Activated CD8-positive, alpha-beta memory T cell treated with anti-CD3 and anti-CD28 coated beads for 36 hours (primary cell): Measurements from ENCODE around the gene EYS. TPM values are rescaled to one million over a fixed set of nuclear protein-coding genes. Genes with fewer than 3 reads are reported as not detected.
"Not testable (repeated sequence)": the region's sequence is repeated elsewhere in the genome, so short reads cannot be mapped to it uniquely, and the experiment has no call there.

Source experiments
- CTCF ChIA-PET: fragments of 350-600 bp; sonication (Branson Sonifier 250); formaldehyde crosslinking; loops from one replicate; lab custom pipeline; 2021; ENCODE audit warnings: antibody characterized with exemption; lab: Charles Lee
- POLR2A ChIA-PET: fragments of 350-600 bp; sonication (Branson Sonifier 250); formaldehyde crosslinking; loops from one replicate; lab custom pipeline; 2021; ENCODE audit warnings: antibody characterized with exemption; lab: Charles Lee
- total RNA-seq, 2 experiments: library from RNA; stranded (reverse); gene quantifications; one replicate each; pipeline ENCODE4 v1.2.3, GENCODE V29; 2021

EYS gene
- total RNA-seq, 2 experiments from 2014 or later: not detected

DNA sequence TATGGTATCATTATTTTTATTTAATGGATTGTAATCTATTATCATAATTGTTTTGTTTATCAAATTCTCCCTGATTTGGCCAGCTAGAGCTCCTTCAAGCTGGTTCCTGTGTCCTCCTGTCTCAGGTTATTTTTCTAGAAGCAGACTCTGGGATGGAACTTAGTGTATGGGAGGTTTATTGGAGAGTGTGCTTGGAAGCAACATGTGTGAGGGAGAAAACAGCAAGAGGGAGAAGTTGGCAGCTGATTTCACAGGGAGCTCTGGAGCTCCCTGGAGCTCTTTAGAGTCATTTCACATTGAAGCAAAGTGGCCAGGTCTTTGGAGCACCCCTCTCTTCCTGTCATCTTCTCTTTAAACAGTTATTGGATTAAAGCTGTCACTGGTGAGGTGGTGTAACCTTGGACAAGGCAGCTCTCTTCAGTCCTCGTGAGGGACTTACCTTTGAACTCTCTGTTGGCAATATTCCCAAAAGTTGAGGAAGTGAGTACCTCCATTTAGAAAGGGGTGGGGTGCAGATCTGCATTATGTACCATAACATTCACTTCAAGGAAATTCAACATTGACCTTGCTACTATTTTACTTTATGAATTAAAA lies 1967.8 kb downstream of the EYS start:
- CTCF ChIA-PET: no interaction called here
- POLR2A ChIA-PET: interaction anchor here (0.6 kb wide), 1 partner anchor 162 kb away, joined by 3 read pairs; no protein-coding TSS in a partner anchor

DNA sequence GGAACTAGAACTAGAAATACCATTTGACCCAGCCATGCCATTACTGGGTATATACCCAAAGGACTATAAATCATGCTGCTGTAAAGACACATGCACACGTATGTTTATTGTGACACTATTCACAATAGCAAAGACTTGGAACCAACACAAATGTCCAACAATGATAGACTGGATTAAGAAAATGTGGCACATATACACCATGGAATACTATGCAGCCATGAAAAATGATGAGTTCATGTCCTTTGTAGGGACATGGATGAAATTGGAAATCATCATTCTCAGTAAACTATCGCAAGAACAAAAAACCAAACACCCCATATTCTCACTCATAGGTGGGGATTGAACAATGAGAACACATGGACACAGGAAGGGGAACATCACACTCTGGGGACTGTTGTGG lies 1968.8 kb downstream of the EYS start:
- CTCF ChIA-PET: not testable (repeated sequence)

DNA sequence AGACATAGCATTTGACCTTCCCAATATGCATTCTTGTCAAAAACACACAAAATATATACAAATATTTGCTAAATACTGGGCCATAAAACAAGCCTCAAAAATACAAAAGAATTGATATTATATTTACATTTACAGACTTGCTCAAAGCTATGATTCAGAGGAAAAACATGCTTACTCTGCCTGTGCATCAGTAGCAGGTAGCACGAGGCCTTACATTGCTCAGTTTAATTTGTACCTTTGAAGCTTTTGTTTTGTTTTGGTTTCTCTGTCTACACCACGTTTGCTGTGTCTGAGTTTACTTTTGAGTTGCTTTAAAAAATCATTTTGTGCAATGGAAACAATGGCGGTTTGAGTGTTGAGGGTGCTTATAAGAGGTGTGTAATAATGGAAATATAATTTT lies 1972.1 kb downstream of the EYS start:
- ChIA-PET POLR2A (no interaction called here), CTCF (no interaction called here)

More for the DNA sequence above, 1968.8 kb downstream of the EYS start:
- POLR2A ChIA-PET: not testable (repeated sequence)

DNA sequence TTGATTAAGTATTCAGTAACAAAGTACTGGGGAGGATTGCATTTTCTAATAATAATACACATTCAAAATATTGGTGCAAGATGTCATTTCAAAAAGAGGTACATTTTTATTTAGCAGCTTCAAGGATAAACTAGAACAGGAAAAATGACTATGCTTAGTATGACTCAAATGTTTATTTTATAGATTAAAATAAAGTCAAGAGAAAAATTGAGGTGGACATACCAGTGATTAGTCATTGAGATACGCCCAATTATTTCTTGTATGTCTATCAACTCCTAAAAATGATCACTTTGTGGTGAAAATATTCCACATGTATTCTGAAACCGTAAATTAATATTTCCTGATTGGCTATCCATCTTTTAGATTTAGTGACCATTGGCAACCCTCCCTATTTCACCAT lies 1974.7 kb downstream of the EYS start:
- ChIA-PET POLR2A (no interaction called here), CTCF (no interaction called here)

DNA sequence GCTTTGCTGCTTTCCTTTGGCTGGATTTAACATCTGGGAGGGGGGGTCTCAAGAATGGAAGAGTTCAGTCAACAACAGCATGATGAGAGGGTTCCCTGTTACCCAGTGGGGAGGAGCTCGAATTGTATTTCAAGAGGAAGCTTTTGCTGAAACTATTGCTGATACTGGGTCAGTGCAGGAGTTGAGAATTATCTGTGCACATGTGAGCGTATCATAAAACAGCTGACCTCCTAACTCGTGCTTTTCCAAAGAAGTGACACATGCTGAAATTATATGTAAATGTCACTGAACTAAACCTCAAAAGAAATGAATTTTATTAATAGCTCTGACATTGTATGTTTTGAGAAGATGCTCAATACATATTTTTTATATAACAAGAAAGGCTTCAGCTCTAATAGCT lies 1975.1 kb downstream of the EYS start:
- POLR2A ChIA-PET: no interaction called here
- CTCF ChIA-PET: no interaction called here

DNA sequence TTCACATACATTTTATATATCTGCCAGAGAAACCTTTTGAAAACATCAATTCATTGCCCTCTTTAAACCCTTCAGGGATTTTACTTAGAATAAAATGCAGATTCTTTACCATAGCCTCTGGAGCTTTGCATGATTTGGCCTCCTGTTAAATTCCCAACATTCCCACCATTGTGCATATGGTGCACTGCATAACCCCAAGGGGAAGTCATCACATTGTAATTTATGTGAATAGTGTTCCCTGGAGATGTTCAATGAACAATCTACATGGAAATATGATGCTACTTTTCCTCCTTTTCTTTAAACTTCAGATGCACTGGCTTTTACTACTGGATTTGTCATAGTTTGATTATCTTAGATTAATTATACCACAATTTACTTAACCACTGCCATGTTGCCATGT lies 1976.7 kb downstream of the EYS start:
- ChIA-PET POLR2A (no interaction called here), CTCF (no interaction called here)

DNA sequence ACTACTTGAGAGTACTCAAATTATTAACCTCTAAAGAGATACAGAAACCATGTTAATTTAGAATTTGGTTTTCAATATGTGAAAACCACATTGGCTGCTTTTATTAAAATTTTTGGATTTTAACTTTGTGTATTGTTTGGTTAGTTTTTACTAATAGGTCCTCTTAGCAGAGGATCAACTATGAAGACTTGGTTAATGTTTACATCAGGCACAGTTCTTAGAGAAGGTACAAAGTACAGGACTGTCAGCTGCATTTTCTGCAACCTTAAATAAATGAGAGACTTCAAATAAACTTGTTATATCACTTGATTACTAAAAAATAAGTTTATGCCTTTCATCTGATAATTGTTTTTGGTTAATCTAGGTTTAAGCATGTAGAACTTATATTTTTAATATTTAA lies 1982.3 kb downstream of the EYS start:
- POLR2A ChIA-PET: no interaction called here
- CTCF ChIA-PET: no interaction called here

DNA sequence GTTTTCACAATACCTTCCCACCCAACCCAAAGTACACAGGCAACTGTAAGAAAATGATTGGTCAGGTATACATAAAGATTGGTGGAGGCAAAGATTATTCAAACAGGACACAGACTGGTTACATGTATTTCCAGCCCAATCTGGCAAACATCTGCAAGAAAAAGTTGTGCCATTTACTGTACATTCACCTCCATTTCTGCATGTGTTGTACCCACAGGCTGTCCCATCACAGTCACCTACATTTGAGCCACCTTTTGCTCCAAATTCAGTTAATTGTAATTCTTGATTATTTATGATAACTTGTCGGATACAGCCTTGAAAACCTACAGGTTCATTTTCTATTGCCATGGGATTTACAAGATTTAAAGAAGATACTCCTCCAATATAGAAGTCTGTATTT lies 1985.8 kb downstream of the EYS start:
- CTCF ChIA-PET: no interaction called here
- POLR2A ChIA-PET: no interaction called here

DNA sequence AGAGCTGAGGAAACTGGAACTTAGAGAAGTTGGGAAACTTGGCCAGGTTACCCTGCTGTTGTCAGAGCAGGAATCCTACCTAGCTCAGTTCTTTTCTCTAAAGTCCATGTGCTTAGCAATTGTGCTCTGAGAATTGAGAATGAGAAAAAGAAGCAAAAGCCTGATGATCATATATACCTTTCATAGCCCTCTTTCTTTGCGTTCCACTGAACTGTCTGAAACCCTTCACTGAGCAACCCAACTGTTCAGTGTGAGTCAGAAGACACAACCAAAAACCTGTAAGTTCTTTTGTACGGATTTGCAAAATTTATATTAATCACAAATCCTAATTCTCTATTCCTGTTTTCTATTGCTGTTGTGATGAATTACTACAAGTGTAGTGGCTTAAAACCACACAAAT lies 1990.9 kb downstream of the EYS start:
- POLR2A ChIA-PET: no interaction called here
- CTCF ChIA-PET: no interaction called here

DNA sequence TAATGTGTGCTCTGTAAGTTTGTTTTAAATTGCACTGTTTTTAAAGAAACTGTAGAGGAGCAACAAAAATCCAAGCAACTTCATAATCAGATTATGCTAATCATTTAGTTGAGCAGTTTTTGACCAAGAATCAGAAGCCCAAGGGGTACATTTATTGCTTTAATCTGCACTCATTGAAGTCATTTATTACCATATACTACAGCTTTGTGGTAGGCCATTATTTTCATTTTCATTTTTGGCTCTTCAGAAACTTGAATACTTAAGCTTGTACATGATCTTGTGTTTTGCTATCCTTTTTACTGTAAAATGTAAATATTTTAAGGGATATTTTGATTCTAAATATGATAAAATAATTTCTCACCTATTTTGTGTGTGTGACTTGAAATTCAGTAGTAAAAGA lies 1992.9 kb downstream of the EYS start:
- CTCF ChIA-PET: interaction anchor here (1.6 kb wide), 1 partner anchor 116 kb away, joined by 6 read pairs; no protein-coding TSS in a partner anchor
- POLR2A ChIA-PET: no interaction called here

DNA sequence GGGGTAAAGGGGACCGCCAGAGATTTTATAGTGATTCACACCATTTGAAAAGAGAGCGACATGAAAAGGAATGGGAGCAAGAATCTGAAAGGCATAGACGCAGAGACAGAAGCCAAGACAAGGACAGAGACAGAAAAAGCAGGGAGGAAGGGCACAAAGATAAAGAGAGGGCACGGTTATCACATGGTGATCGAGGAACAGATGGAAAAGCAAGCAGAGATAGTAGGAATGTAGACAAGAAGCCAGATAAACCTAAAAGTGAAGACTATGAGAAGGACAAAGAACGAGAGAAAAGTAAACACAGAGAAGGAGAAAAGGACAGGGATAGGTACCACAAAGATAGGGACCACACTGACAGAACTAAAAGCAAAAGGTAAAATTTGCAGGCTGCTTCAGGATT lies 1993.7 kb downstream of the EYS start:
- ChIA-PET POLR2A (no interaction called here), CTCF (no interaction called here)

DNA sequence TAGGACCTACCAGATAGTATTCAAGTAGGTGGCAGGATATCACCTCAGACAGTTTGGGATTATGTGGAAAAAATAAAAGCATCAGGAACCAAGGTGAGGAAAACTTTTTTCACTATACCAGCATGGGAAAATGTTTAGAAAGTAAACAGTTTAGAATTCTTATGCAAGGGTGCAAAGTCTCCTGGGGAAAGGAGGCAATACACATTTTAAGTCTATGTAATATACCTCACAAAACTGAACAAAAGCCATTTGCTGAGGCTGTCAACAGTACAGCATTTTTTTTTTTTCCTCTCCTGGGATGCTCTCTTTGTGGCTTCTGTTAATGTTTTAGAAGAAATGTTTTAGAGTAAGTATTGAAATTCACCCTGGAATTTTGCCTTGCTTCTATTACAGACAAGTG lies 1997.9 kb downstream of the EYS start:
- CTCF ChIA-PET: no interaction called here

DNA sequence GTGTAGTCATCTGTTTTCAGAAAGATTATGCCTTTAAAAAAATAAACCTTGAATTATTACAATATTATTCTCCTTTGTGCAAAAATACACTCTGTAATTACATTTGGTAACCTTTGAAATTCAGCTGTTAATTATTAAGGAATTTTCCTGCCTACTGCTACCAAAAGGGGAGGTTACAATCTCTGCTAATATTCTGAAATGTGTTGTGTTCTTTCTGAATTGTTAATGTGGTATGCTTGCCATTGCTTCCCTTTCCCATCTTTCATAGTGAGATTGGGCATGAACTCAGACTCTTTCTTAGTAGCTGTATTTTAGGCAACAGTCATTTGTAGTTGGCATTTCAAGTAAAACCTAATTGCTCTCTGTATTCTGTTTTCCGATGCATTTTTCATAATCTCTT lies 1998.4 kb downstream of the EYS start:
- ChIA-PET CTCF (no interaction called here), POLR2A (no interaction called here)

More for the DNA sequence above, 1997.9 kb downstream of the EYS start:
- POLR2A ChIA-PET: no interaction called here

DNA sequence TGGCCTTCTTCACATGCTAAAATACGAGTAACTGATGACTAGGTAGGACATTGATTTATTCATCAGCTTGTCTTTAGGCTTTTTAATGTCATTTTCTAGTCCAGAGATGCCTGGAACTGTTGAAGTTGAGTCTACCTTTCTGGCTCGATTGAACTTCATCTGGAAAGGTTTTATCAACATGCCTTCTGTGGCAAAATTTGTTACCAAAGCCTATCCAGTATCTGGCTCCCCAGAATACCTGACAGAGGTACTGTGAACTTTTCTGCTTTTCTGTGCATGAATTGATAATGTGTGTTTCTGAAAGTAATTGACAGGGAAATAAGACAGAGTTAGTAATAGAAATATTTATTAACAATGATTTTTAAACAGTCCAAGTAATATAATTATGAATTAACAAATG lies 2000.4 kb downstream of the EYS start:
- CTCF ChIA-PET: no interaction called here

DNA sequence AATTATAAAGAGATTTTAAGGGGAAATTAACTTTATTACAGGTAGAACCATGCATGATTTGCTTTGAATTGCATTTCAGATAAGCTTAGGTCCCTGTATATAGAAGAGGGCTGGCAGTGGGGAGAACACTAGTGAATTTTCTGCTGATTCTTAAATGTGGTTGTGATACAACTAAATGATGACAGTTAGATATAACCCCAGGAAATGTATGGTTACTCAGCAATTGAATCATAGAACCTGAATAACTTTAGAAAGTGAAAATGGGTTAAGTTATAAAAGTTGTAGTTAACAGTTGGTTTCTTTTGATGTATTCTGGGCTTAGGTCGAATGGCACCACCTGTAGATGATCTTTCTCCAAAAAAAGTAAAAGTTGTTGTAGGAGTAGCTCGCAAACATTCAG lies 2001.3 kb downstream of the EYS start:
- ChIA-PET CTCF (no interaction called here), POLR2A (no interaction called here)

More for the DNA sequence above, 2000.4 kb downstream of the EYS start:
- POLR2A ChIA-PET: no interaction called here

DNA sequence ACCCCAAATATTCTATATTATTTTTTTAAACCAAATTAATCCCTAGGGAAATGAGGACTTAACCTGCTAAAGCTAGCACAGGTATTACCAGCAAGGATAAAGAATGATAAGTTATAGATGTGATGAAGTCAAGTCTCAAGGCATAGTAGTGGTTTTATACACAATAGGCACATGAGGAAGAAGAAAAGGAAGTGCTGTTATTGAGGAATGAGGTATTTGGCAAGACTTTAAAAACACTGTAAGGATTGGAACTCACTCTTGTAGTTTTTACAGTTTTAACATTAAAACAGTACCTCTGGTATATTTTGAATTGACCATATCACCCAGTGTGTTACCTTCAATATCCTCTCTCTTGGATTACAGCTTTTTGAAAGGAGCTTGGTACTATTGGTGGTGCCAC lies 2016.8 kb downstream of the EYS start:
- ChIA-PET POLR2A (no interaction called here), CTCF (no interaction called here)

DNA sequence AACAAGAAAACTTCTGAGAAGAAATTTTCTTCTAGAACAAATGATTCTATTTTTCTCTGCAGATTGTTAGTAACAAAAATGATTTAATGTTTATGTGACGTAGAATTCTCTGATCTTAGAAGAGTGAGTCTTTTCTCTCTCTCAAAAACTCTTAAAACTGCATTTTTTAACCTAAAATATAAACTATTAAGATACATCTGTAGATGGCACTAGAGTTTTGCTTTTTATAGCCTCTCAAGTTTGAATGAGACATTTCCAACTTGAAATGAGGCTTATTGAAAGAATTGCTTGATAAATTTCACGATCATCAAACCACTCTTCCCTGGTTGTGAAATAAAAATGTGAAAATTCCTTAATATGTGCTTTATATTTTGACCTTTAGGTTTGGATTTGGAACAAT lies 2017.6 kb downstream of the EYS start:
- CTCF ChIA-PET: no interaction called here
- POLR2A ChIA-PET: no interaction called here

DNA sequence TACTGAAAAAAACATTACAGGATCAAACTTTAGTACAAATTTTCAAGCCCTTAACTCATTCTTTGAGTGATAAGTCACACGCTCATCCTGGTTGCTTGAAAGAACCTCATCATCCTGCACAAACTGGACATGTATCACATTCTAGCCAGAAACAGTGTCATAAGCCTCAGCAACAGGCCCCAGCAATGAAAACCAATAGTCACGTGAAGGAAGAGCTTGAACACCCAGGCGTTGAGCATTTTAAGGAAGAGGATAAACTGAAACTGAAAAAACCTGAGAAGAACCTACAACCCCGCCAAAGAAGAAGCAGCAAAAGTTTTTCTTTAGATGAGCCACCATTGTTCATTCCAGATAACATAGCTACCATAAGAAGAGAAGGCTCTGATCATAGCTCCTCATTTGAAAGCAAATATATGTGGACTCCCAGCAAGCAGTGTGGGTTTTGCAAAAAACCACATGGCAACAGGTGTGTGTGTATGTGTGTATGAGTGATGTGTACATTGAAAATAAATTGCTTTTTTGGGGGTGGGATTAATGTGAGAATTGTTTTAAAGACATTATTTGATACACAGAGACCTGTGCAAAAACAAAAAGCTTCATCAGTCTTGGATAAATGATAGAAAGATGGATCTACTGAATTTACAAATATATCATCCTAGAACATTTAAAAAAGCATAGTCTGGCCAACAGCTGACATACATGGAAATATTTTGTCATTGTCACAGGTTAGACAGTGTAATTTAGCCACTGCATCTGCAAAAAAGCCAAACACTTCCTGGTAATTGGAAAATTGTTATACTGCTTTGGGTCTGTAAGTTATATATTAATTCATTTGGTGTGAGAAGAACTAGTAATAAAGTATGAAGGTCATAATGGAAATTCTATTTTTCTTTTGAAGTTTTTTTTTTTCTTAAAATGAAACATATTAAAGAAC lies 2021.3 kb downstream of the EYS start:
- ChIA-PET CTCF (interaction anchor here (0.9 kb wide), 1 partner anchor 87 kb away, joined by 3 read pairs; no protein-coding TSS in a partner anchor), POLR2A (no interaction called here)

DNA sequence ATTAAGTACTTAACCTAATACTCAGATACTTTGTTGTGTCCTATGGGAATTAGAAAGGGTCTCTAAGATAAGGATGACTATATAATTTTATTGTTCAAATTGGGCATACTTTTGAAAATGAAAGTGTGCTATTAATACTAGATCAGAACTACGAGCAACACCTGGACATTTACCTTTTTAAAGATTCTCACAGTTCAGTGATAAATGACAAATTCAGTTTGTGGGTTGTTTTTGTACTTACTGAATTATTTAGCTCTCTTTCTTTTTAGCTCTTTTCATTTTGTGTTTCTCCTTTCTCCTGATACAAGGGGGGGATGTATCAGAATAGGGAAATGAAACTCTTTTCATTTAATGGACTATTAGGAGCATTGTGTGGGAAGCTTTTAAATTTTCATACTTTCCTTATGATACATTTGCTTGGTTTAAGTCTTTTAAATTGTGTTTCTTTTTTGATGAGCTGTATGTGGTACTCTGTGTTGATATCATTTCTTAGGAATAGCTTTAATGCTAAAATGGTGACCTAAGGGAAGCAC lies 2023.9 kb downstream of the EYS start:
- ChIA-PET POLR2A (no interaction called here), CTCF (no interaction called here)

DNA sequence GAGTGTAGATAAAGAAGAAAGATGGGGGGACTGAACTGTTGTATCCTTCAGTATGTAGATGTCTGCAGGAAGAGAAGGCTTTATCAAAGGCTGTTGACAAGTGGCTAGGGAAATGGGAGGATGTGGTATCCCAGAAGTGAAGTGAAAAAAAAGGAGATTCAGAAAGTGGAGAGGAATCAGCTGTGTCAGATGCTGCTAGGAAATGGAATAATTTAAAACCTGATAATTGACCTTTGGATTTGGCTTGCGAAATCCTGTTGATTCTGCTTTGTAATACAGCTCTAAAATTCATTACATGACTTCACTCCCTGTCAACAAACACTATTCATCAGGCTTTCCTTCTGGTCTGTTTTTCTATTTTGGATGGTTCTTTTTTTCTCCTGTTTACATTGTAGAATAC lies 2029.7 kb downstream of the EYS start:
- POLR2A ChIA-PET: no interaction called here
- CTCF ChIA-PET: interaction anchor here (0.7 kb wide), 1 partner anchor 78 kb away, joined by 4 read pairs; no protein-coding TSS in a partner anchor
